ENCODE measurements around the gene SEMG1. TPM values are rescaled to one million over a fixed set of nuclear protein-coding genes. Genes with fewer than 3 reads are reported as not detected.

Gene SEMG1
- total RNA-seq, 1 experiment from 2014 or later = 2.0 TPM

DNA sequence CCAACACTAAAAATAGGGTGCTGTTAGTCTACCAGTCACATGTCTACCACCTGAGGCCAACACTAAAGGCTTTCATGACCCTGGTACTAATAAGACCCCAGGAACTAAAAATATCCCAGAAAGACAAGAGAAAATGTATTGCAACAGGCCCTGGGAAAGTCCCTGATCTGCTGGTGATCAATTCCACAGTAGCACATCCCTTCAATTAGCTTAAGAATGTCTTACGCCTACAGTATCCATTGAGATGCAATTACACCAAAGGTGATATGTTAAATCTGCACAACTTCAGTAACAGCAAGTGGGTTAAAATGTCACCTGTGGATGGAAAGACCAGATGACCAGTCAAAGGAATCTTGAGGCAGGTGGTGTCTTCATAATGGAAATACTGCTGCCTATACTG is 3.1 kb downstream of the SEMG1 start:
- no peak overlapping the region for H3K4ac ChIP-seq (ENCODE audit: low read depth, low read length)
- H2BK5ac ChIP-seq (ENCODE audit: insufficient read length, low read length) = no peak overlapping the region
- Mint-ChIP-seq H3K36me3 (ENCODE audit: insufficient read depth in 1 of 3, low read depth in 3 of 3) (peaks cover 0 to 2% (median 0%) of the 10 kb centered on the region in 3 experiments; a peak in 1 of 7 replicates), H3K27ac (peak overlapping the region in 1 of 3 experiments; percentile 83; a peak in 1 of 7 replicates), H3K9me3 (no peaks in the 10 kb centered on the region; a peak in 1 of 5 replicates), H3K4me1 (peaks cover 28 to 36% of the 10 kb centered on the region in 2 experiments), H3K4me3 (no peak overlapping the region), H3K27me3 (ENCODE audit: low read depth) (peaks cover 23% of the 10 kb centered on the region)
- WGBS (ENCODE audit: extremely low coverage, insufficient read length, low lambda C conversion rate) = no CpG with 5 or more reads among the region's 1 CpG
- no peaks in the 10 kb centered on the region for H3K79me1 ChIP-seq (ENCODE audit: insufficient read depth, low read depth, low read length, poor library complexity, severe bottlenecking)
- H3T11ph ChIP-seq (ENCODE audit: low read length) = no peak overlapping the region
- H2BK12ac ChIP-seq (ENCODE audit: insufficient read length, low read depth, low read length) = no peak overlapping the region
- no peak overlapping the region for H2AK5ac ChIP-seq (ENCODE audit: insufficient read length, low read length)
- H3K23ac ChIP-seq (ENCODE audit: insufficient read length, low read depth, low read length) = no peak overlapping the region
- no peaks in the 10 kb centered on the region for H3K27me3 ChIP-seq (ENCODE audit: insufficient read depth, low read length)
- H3K14ac ChIP-seq (ENCODE audit: insufficient read depth, low read length) = no peak overlapping the region
- no peak overlapping the region for H2BK15ac ChIP-seq (ENCODE audit: low read depth, low read length)
- H2BK120ac ChIP-seq (ENCODE audit: low read depth, low read length, poor library complexity, severe bottlenecking) = no peak overlapping the region
- no peaks in the 10 kb centered on the region for H3K79me2 ChIP-seq (ENCODE audit: insufficient read depth, low read length)
- peaks cover 8% of the 10 kb centered on the region; the same call in 1 of the 2 replicates for H3K4me1 ChIP-seq (ENCODE audit: insufficient read depth, low read length)
- H4K20me1 ChIP-seq (ENCODE audit: control insufficient read depth, insufficient read depth, insufficient read length) = no peaks in the 10 kb centered on the region
- no peak overlapping the region for H3K9ac ChIP-seq (ENCODE audit: extremely low read depth, insufficient read length, low read length)
- H4K8ac ChIP-seq (replicated peaks; ENCODE audit: insufficient read length, low read depth, low read length) = no peak overlapping the region
- H3K4me2 ChIP-seq (ENCODE audit: insufficient read depth, insufficient read length, low read length) = peak overlapping the region; percentile 23
- no peak overlapping the region for H2AFZ ChIP-seq (ENCODE audit: low read length)
- H3K56ac ChIP-seq (ENCODE audit: insufficient read length, low read depth, low read length) = no peak overlapping the region
- no peak for DNase-seq
- no peak overlapping the region for H4K91ac ChIP-seq (ENCODE audit: insufficient read length, low read depth, low read length)
- no peak overlapping the region for H2BK20ac ChIP-seq (ENCODE audit: low read depth, low read length, poor library complexity, severe bottlenecking)
- no peaks in the 10 kb centered on the region for H3K9me3 ChIP-seq (ENCODE audit: control insufficient read depth, low read depth, low read length)
- H3K23me2 ChIP-seq (ENCODE audit: insufficient read length, low read depth, low read length, poor library complexity, severe bottlenecking) = no peaks in the 10 kb centered on the region
- no peak overlapping the region for H4K5ac ChIP-seq (ENCODE audit: insufficient read length, low read depth, low read length)
- no peak overlapping the region for H3K18ac ChIP-seq (ENCODE audit: insufficient read length, low read depth, low read length)
- no peak overlapping the region for H3K27ac ChIP-seq (ENCODE audit: insufficient read length, low read depth, low read length)
- TF ChIP-seq CTCF (conservative IDR thresholded peaks at IDR 0.05) = no peak

All from H9 (cell line).